IMR-90 (cell line): Measurements from ENCODE around the gene PHF20.

Source experiments
- BHLHE40 ChIP-seq: fragments of 150-350 bp; IDR thresholded peaks from 2 replicates; pipeline ENCODE4 v1.6.1; 2016; ENCODE audit warnings: mild to moderate bottlenecking, low read depth, low read length
- CEBPB ChIP-seq: IDR thresholded peaks from 2 replicates; pipeline ENCODE4 v1.6.1; 2012; ENCODE audit warnings: low read depth, low read length, improper control_type of control experiment
- CTCF ChIP-seq: conservative IDR thresholded peaks from 2 replicates; pipeline ENCODE4 v1.5.1; 2012; ENCODE audit warnings: mild to moderate bottlenecking, low read depth, low read length, improper control_type of control experiment
- POLR2A ChIP-seq: IDR thresholded peaks from 2 replicates; pipeline ENCODE4 v1.6.1; 2012; ENCODE audit warnings: mild to moderate bottlenecking, low read depth, low read length
- RAD21 ChIP-seq: IDR thresholded peaks from 2 replicates; pipeline ENCODE4 v1.6.1; 2012; ENCODE audit warnings: low read length, improper control_type of control experiment
- SMC3 ChIP-seq: fragments of 150-350 bp; IDR thresholded peaks from 2 replicates; pipeline ENCODE4 v1.6.1; 2016; ENCODE audit warnings: low read depth, mild to moderate bottlenecking, antibody characterized with exemption, low read length, moderate library complexity

- TF ChIP-seq CTCF = no peak
- no peak for TF ChIP-seq POLR2A
- no peak for TF ChIP-seq BHLHE40
- TF ChIP-seq SMC3 = no peak
- no peak for TF ChIP-seq CEBPB
- no peak for TF ChIP-seq RAD21
Observed at GRCh38 chr20:35877611-35878010, 105.8 kb downstream of the PHF20 start.
